A673 (cell line): ENCODE results near the gene PYGO2. TPM values are rescaled to one million over a fixed set of nuclear protein-coding genes. Genes with fewer than 3 reads are reported as not detected.

Experiments
- BruUV-seq: library from RNA; stranded (reverse); fragments of 400-500 nt; replicated peaks from 2 replicates; lab custom pipeline; 2021; lab: Mats Ljungman, UMichigan
- CTCF ChIA-PET: fragments of 300-600 bp; sonication (Branson Sonifier 250); formaldehyde crosslinking; loops from one replicate; lab custom pipeline; 2022; ENCODE audit warnings: antibody characterized with exemption; lab: Charles Lee
- POLR2A ChIA-PET: fragments of 300-600 bp; sonication (Branson Sonifier 250); formaldehyde crosslinking; loops from one replicate; lab custom pipeline; 2022; ENCODE audit warnings: antibody characterized with exemption; ENCODE audit not compliant: low non-redundant PET; lab: Charles Lee
- DNase-seq: peaks from one replicate; pipeline ENCODE4 v3.0.0-alpha.2; 2015; ENCODE audit warnings: low spot score
- H3K27ac ChIP-seq: fragments of 200-600 bp; sonication (generic); 2 replicates; pipeline ENCODE4 v1.5.1; 2016; ENCODE audit warnings: mixed run types, low read depth, mild to moderate bottlenecking, mixed read lengths, antibody characterized with exemption, low read length; ENCODE audit not compliant: poor library complexity, severe bottlenecking
- H3K27me3 ChIP-seq: fragments of 200-600 bp; sonication (generic); replicated peaks from 2 replicates; pipeline ENCODE4 v1.6.1; 2017; ENCODE audit warnings: mixed run types, low read depth, mild to moderate bottlenecking, mixed read lengths, antibody characterized with exemption, low read length; ENCODE audit not compliant: insufficient read depth, poor library complexity
- H3K36me3 ChIP-seq: fragments of 200-600 bp; sonication (generic); 2 replicates; pipeline ENCODE4 v1.6.1; 2016; ENCODE audit warnings: mixed run types, mild to moderate bottlenecking, mixed read lengths, antibody characterized with exemption, low read length; ENCODE audit not compliant: insufficient read depth, poor library complexity, severe bottlenecking
- H3K4me1 ChIP-seq: fragments of 200-600 bp; sonication (generic); 2 replicates; pipeline ENCODE4 v1.6.1; 2017; ENCODE audit warnings: mixed run types, mild to moderate bottlenecking, mixed read lengths, antibody characterized with exemption, low read length; ENCODE audit not compliant: insufficient read depth, poor library complexity, severe bottlenecking
- H3K4me3 ChIP-seq: fragments of 200-600 bp; sonication (generic); 2 replicates; pipeline ENCODE4 v1.5.1; 2016; ENCODE audit warnings: low read depth, mixed run types, mild to moderate bottlenecking, mixed read lengths, low read length; ENCODE audit not compliant: poor library complexity, severe bottlenecking
- H3K9me3 ChIP-seq: fragments of 200-600 bp; sonication (generic); 2 replicates; pipeline ENCODE4 v1.6.1; 2016; ENCODE audit warnings: mixed run types, low read depth, mild to moderate bottlenecking, mixed read lengths, antibody characterized with exemption, low read length; ENCODE audit not compliant: poor library complexity, severe bottlenecking
- EZH2 ChIP-seq: fragments of 200-600 bp; sonication (generic); IDR thresholded peaks from 2 replicates; pipeline ENCODE4 v1.6.1; 2017; ENCODE audit warnings: borderline replicate concordance, low read depth, mild to moderate bottlenecking, mixed read lengths, antibody characterized with exemption, low read length; ENCODE audit not compliant: poor library complexity, severe bottlenecking
- intact Hi-C: fragments of 100-400 bp; cut with micrococcal nuclease; formaldehyde crosslinking; loops from one replicate; pipeline ENCODE4 v1.10.0; 2022; ENCODE audit not compliant: unreplicated experiment
- total RNA-seq: library from RNA; stranded (reverse); gene quantifications from 2 replicates; pipeline ENCODE4 v1.2.3, GENCODE V29; 2021
- TF ChIP-seq, protein P1 (sequence below): fragments of 300-800, 200-600 bp; sonication (generic); conservative IDR thresholded peaks from 2 replicates; pipeline ENCODE4 v1.5.1; 2017; ENCODE audit warnings: low read depth, mild to moderate bottlenecking, antibody characterized with exemption, low read length, moderate library complexity, mixed read lengths

The PYGO2 gene
- total RNA-seq, 1 experiment from 2014 or later: 48.5 TPM

DNA sequence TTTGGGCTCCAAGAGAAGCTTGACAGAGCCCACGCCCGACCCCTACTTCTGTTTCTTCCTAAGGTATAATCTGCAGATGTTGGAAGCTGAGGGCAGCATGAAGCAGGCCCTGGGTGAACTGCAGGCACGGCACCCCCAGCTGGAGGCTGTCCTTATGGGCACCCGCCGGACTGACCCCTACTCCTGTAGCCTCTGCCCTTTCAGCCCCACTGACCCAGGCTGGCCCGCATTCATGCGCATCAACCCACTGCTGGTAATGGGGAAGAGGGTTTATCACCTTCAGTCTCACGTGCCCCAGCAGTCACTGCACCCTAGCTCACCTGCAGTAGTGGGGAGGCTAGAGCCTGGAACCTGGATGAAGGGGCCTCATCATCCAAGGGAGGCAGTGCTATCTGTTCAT, 28.7 kb upstream of the PYGO2 start:
- H3K9me3 ChIP-seq: no peaks in the 10 kb centered on the region
- CTCF ChIA-PET: no interaction called here
- no peaks in the 10 kb centered on the region for H3K4me1 ChIP-seq
- no peaks in the 10 kb centered on the region for H3K27me3 ChIP-seq
- intact Hi-C loops: no loop called here
- peaks cover 40% of the 10 kb centered on the region for H3K36me3 ChIP-seq
- TF ChIP-seq, protein P1, sequence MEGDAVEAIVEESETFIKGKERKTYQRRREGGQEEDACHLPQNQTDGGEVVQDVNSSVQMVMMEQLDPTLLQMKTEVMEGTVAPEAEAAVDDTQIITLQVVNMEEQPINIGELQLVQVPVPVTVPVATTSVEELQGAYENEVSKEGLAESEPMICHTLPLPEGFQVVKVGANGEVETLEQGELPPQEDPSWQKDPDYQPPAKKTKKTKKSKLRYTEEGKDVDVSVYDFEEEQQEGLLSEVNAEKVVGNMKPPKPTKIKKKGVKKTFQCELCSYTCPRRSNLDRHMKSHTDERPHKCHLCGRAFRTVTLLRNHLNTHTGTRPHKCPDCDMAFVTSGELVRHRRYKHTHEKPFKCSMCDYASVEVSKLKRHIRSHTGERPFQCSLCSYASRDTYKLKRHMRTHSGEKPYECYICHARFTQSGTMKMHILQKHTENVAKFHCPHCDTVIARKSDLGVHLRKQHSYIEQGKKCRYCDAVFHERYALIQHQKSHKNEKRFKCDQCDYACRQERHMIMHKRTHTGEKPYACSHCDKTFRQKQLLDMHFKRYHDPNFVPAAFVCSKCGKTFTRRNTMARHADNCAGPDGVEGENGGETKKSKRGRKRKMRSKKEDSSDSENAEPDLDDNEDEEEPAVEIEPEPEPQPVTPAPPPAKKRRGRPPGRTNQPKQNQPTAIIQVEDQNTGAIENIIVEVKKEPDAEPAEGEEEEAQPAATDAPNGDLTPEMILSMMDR: no peak
- no peak for TF ChIP-seq EZH2
- no TSS peak for BruUV-seq
- DNase-seq: no peak
- POLR2A ChIA-PET: no interaction called here
- no peak overlapping the region for H3K4me3 ChIP-seq
- no peak overlapping the region for H3K27ac ChIP-seq

DNA sequence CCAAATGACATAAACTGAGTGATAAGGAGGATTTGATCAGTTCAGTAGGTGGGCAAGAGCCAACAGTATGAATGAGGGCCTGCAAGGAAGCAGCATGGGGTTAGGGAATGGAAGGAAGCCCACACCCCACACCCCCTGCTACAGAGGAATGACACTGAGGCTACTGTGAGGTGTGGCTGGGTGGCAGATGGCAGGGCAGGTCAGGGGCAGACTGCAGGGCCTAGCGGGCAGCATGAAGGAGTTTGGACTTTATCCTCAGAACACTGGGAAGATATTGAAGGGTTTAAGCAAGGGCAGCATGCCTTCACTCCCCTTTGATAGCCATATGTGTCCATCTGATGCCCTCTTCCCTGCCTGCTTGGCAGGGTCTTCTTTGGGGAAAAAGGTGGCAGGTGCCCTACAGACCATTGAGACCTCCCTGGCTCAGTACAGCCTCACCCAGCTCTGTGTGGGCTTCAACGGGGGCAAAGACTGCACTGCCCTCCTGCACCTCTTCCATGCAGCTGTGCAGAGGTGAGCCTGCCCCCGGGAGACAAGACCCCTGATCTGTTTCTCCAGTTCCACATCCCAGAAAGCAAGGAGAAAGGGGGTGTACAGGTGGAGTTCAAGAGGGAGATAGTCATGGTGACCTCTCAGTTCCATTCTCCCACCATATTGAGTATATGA, 27.7 kb upstream of the PYGO2 start:
- no TSS peak for BruUV-seq
- intact Hi-C loops: no loop called here
- H3K27me3 ChIP-seq: no peaks in the 10 kb centered on the region
- peaks cover 40% of the 10 kb centered on the region for H3K36me3 ChIP-seq
- H3K27ac ChIP-seq: no peak overlapping the region
- no peak for DNase-seq
- ChIA-PET POLR2A (no interaction called here), CTCF (no interaction called here)
- H3K4me3 ChIP-seq: no peak overlapping the region
- H3K4me1 ChIP-seq: no peaks in the 10 kb centered on the region
- H3K9me3 ChIP-seq: no peaks in the 10 kb centered on the region
- no peak for TF ChIP-seq EZH2
- TF ChIP-seq, protein P1: no peak

DNA sequence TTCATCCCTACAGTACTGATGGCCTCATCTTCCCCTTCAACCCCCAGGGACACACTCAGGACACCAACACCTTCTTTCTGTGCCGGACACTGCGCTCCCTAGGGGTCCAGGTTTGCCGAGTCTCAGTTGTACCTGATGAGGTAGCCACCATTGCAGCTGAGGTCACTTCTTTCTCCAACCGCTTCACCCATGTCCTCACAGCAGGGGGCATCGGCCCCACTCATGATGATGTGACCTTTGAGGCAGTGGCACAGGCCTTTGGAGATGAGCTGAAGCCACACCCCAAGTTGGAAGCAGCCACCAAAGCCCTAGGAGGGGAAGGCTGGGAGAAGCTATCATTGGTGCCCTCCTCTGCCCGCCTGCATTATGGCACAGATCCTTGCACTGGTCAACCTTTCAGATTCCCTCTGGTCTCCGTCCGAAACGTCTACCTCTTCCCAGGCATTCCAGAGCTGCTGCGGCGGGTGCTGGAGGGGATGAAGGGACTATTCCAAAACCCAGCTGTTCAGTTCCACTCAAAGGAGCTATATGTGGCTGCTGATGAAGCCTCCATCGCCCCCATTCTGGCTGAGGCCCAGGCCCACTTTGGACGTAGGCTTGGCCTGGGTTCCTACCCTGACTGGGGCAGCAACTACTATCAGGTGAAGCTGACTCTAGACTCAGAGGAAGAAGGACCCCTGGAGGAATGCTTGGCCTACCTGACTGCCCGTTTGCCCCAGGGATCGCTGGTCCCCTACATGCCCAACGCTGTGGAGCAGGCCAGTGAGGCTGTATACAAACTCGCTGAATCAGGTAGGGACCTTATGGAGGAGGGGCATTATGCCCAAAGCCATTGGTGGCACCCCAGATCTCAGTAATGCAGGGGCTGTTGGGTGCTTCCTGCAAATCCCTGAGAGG, 26.7 kb upstream of the PYGO2 start:
- DNase-seq: no peak
- no peak overlapping the region for H3K4me3 ChIP-seq
- no TSS peak for BruUV-seq
- TF ChIP-seq, protein P1: no peak
- TF ChIP-seq EZH2: no peak
- H3K27me3 ChIP-seq: no peaks in the 10 kb centered on the region
- ChIA-PET POLR2A (no interaction called here), CTCF (interaction anchor here (1.3 kb wide), 1 partner anchor 11 kb away, joined by 5 read pairs; no protein-coding TSS in a partner anchor)
- H3K27ac ChIP-seq: no peak overlapping the region
- intact Hi-C loops: no loop called here
- H3K4me1 ChIP-seq: no peaks in the 10 kb centered on the region
- H3K36me3 ChIP-seq: peaks cover 40% of the 10 kb centered on the region
- no peaks in the 10 kb centered on the region for H3K9me3 ChIP-seq
